Ureter (tissue), 1 donor: ENCODE data around the gene VPS33B. TPM values are rescaled to one million over a fixed set of nuclear protein-coding genes. Genes with fewer than 3 reads are reported as not detected.
"Not testable (repeated sequence)": the region's sequence is repeated elsewhere in the genome, so short reads cannot be mapped to it uniquely, and the experiment has no call there.

Experiments
- DNase-seq: peaks from one replicate; pipeline ENCODE4 v3.0.0-alpha.2; 2020; ENCODE audit warnings: low spot score
- total RNA-seq: library from RNA; stranded (reverse); gene quantifications from one replicate; pipeline ENCODE4 v1.2.4, GENCODE V29; 2023
- donor health status: DM: yes; HTN: yes; CAD: no.

The VPS33B gene
- total RNA-seq, 1 donor from 2014 or later = 25.7 TPM

DNA sequence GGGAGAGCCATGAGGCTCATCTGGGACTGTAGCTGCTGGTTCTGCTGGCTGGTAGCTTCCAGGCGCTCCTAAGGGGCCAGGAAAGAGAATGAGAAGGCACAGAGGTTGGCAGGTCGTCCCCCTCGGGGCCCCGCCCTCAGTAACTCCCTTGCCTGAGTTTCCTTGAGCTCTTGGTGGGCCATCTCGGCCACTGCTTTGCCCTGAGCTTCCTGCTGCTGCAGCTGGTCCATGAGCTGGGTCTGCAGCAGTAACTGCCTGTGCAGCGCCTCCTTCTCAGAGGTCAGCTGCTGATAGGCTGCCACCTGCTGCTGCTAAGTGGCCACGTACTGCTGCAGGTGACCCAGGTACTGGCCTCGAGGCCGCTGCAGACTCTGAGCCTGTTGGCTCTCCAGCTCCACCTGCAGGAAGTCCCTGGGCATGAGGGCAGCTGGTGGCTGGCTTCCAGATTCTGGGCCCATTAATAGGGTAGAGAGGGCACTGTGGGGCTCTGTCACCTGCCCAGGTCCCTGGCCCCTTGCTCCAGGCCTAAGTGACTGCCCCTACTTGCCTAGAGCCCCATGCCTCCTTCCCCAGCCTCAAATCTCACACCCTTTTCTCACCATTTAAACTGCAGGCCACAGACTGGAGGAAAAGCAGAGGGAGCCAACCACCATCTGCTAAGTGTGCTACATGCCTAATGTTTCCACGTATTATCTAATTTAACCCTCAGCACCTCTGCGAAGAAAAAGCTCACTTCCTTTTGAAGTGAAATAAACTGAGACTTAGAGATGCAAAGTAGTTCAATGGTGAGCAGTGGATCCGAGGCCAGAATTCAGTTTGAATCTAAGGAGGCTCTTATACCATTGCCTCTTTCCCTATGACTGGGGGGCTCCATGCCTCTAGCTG lies 10.8 kb upstream of the VPS33B start:
- DNase-seq = peak; percentile 57

DNA sequence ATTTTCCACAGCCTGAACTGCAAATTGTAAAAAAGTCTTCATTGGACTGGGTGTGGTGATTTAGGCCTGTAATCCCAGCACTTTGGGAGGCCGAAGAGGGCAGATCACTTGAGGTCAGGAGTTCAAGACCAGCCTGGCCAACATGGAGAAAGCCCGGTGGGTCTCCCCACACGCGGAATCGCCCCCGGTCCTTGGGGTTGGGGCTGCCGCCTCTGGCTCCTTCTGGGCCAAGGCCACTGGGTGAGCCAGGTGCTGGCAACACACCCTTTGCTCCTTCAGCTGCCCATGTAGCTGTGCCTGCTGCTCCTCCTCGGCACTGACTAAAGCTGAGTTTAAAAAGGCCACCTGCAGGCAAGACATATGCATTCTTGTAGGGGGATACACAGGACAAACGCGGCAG lies 9.4 kb upstream of the VPS33B start:
- DNase-seq = no peak

- no peak for DNase-seq
These were observed 5.3 kb upstream of the VPS33B start for GRCh38 chr15:91027677-91028076.

DNA sequence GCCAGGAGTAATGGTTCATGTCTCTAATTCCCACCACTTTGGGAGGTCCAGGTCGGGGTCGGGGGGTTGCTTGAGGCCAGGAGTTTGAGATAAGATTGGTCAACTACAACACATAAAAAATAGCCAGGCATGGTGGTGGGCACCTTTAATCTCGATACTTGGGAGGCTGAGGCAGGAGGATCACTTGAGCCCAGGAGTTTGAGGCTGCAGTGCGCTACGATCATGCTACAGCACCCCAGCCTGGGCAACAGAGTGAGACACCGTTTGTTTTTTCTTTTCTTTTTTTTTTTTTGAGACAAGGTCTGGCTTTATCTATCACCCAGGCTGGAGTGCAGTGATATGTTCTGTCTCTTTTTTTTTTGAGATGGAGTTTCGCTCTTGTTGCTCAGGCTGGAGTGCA lies 1.3 kb upstream of the VPS33B start:
- DNase-seq = no peak

GRCh38 chr15:91022832-91023129 lies 387 bp upstream of the VPS33B start:
- DNase-seq = no peak

DNA sequence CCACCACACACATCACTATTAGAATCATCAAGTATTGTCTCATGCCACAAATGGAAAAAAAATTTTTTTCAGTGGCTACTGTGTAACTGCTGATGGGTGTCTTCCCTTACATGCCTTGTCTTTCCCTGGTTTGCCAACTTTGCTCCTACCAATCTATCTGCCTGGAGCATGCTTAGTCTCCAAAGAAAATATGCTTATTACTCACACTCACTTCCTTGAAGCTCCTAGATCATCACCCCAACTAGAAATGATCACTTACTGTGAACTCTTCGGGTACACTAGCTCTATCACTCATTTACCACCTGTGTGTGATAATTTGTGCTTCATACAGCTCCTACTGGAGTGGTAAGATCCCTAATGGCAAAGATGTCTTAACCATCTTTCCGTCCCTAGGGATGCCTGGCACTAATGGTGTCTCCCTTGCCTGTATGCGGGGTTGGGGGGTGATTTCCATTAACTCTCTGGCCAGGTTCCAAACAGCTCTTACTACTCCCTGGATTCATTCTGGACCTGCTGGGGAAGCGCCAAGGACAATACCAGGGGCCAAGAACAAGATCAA lies 799 bp downstream of the VPS33B start:
- no peak for DNase-seq

DNA sequence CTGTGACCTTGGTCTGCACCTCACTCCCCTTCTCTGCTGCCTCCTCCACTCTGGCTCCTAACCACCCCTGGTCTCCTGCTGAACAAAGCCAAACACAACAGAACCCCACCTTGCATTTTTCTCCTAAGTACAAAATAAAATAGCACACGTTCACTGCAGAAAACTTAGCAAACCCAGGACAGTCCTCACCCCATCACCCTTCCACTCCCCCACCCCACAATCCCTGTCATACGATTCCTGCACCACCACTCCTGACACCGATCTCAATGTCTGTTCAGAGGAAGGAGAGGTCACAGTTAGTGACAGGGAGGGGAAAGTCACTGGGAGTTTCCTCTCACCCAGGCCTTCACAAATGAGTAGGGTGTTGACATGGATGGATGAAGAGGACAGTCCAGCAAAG lies 4.2 kb downstream of the VPS33B start:
- DNase-seq = no peak

- DNase-seq = no peak
These were observed 4.7 kb downstream of the VPS33B start for GRCh38 chr15:91017716-91018115.

DNA sequence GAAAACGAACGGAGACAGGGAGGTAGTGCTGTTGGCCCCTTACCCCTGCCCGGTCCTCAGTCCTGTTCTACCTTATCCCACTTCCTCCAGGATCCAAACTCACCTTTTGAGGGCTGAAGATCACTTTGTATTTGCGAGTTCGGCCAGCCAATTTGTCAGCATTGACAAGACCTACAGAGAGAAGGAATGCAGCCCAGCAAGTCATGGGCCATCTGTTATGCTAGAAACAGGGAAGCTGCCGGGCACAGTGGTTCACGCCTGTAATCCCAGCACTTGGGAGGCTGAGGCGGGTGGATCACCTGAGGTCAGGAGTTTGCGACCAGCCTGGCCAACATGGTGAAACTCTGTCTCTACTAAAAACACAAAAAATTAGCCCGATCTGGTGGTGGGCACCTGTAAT lies 8.7 kb downstream of the VPS33B start:
- DNase-seq = not testable (repeated sequence)

GRCh38 chr15:91007266-91007665 lies 15.1 kb downstream of the VPS33B start:
- DNase-seq = no peak

- no peak for DNase-seq
These were observed 21.2 kb downstream of the VPS33B start for GRCh38 chr15:91001209-91001608.

- DNase-seq = no peak
These were observed 23.7 kb downstream of the VPS33B start for GRCh38 chr15:90998737-90999136.

DNA sequence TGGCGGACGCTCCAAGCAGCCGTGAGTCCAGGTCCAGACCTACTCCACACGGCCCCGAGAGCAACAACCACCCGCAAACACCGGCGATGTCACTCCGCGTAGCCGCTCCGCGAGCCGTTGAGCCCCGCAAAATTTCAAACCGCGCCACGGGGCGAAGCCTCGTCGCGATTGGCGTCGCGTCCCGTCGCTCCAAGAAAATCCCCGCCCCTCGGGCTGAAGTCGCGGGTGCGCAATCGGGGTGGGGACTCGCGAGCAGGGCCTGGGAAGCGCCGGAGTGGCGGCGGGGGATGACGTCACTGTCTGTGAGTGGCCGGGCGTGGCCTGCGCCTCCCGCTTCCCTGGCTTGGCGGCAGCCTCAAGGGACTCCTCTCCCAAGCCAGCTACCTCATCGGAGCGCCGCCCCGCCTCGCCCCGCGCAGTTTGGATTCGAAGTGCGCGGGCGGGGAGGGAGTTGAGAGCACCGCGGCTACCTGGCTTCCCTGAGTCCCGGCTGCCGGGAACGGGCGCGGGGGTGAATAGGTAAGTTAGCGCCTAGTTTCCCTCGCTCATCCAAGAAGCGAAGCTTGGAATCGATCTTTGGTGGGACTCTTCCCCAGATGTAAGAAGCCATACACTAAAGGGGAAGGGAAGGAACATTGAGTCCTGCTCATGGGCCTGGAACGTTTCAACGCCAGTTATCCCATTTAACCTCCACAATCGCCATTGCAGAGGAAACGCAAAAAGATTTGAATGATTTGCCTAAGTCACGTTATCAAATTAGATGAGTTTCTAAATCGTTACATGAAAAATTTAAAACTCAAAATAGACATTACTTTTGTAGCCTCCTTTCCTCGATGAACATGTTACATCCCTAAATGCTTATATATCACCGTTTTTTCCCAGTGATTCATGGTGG lies 27.7 kb downstream of the VPS33B start, which contains the start of gene PRC1:
TSS of gene PRC1 (minus strand) at position 119 of the 895 bp plus-strand sequence. CDS start at position 1, 118 bp downstream.
- peak; percentile 98 for DNase-seq

- no peak for DNase-seq
These were observed 28.4 kb downstream of the VPS33B start for GRCh38 chr15:90994059-90994416.

DNA sequence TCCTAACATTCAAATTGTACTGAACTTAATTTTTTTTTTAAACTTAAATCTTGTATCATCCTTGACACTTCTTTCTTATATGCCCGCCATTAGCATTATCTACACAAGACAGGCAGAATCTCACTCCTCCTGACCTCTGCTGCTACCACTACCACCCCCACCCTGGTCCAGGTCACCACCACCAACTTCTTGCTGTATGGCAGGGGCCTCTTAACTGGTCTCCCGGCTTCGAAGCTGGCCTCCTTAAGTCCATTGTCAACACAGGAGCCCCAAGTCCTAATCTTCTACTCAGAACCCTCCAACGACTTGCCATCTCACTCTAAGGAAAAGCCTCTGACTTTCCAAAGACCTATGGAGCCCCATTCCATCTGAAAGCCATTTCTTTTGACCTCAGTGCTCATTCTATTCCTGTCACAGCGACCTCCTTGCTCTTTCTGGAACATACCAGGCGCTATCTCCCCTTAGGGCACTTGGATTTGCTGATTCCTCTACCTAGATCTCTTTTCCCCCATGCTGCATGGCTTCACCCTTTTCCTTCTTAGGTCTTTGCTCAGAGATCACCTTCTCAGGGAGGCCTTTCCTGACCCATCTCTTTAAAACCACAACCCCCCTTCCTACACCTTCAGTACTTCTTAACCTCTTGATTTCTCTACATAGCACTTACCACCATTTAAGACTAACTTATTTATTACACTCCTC lies 30.7 kb downstream of the VPS33B start:
- DNase-seq = no peak

DNA sequence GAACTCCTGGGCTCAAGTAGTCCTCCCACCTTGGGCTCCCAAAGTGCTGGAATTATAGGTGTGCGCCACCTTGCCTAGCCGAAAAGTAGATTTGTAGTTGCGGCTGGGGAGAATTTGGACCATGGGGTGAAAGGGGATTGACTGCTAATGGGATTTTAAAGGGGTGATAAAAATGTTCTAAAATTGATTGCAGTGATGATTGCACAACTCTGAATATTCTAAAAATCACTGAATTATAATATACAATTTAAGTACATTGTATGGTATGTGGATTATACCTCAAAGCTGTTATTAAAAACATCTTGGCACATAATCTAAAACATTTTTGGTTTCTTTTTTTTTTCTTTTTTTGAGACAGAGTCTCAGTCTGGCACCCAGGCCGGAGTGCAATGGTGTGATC lies 31.9 kb downstream of the VPS33B start:
- no peak for DNase-seq

GRCh38 chr15:90989040-90989768 lies 33.2 kb downstream of the VPS33B start:
- no peak for DNase-seq

- DNase-seq = no peak
These were observed 34.1 kb downstream of the VPS33B start for GRCh38 chr15:90988296-90988695.

DNA sequence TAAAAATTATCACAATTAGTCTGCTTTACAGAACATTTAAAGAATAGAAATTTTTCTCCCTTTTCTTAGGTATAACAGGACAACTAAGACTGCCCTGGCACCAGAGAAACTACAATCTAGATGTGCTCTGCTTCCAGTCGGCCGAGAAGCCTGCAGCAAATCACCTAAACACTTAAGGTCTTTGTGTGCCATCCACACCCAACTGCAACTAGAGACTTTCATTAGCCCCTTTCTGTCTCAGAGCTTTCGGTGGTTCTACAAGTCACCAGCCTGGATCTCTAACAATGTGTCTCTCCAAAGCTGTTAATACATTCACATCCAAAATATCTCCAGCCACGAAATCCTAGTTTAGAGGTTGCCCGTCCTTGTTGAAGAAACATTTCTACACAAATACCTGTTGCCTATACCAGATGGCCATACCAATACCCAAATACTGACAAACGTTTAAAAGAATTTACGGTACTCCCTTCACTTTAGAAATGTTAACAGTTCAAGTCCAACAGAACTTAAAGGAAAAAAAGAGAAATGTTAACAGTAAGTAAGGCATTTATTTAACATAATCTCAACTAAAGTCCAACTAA lies 34.7 kb downstream of the VPS33B start:
- no peak for DNase-seq

- DNase-seq = no peak
These were observed 35.4 kb downstream of the VPS33B start for GRCh38 chr15:90986790-90987507.
